ENCODE data around the gene LRRC26.

LRRC26 gene

DNA sequence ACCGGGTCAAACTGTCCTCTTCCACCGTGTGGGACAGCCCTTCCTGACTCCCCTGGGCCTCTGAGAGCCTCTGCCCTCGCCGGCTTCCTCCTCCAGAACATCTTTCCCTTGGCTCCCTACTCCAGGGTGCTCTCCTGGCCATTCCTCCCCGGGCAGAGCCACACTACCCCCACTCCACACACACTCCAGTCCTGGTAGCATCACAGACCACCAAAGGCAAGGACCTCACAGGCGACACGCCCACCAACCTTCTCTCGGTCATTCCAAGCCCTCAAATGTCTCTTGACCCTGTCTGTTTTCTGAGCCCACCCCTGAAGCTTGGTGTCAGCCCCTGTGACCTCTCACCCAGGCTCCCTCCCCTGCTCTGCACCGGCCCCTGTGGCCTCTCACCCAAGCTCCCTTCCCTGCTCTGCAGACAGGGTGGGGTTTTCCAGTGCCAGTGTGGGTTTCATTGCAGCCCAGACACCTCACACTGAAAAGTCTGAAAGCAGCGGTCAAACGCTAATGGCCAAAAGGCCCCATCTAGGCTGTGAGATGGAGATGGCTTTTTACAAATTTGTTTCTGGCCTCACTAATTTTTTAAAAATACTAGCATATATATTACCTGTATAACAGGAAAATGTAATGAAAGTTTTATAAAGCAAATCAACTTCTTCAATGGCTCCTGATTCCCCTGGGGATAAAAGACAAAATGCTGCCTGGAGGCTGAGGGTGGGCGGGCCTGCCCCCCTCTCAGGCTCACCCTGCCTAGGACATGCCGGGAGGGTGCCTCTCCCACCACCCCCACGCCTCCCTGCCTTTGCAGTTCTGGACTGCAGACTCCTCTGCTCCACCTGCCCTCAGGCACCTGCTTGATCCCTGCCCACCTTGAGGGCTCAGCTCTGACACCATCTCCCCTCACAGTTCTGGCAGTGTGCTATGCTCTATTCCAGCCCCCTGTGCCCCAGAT, 10.5 kb downstream of the LRRC26 start:
- no peak overlapping the region for H3K27ac ChIP-seq (ENCODE audit: insufficient read depth in 1 of 2, low read depth in 1 of 2, low read length in 2 of 2, poor library complexity in 1 of 2, severe bottlenecking in 2 of 2)
- H3K36me3 ChIP-seq (ENCODE audit: control insufficient read depth in 4 of 4, insufficient read depth in 4 of 4, low read length in 3 of 4), result no peaks in the 10 kb centered on the region
- H3K4me1 ChIP-seq (ENCODE audit: control extremely low read depth in 1 of 4, control insufficient read depth in 4 of 4, insufficient read depth in 4 of 4, low read length in 3 of 4), result peaks cover 0 to 49% (median 29%) of the 10 kb centered on the region in 4 experiments
- POLR2A ChIA-PET, result no interaction called here
- no peak overlapping the region for H3K4me3 ChIP-seq (ENCODE audit: control insufficient read depth in 1 of 7, extremely low read depth in 1 of 7, insufficient read depth in 4 of 7, low read depth in 2 of 7, low read length in 6 of 7)
- H3K9me3 ChIP-seq (ENCODE audit: control extremely low read depth in 1 of 5, control insufficient read depth in 4 of 5, insufficient read depth in 2 of 5, low read depth in 1 of 5, low read length in 4 of 5), result no peaks in the 10 kb centered on the region
- DNase-seq, result no peak
- H3K27me3 ChIP-seq (replicated peaks in 2 of 5; ENCODE audit: control insufficient read depth in 4 of 5, insufficient read depth in 5 of 5, low read length in 4 of 5), result peaks cover 0 to 95% (median 29%) of the 10 kb centered on the region in 5 experiments
- 48% methylated on average over 8 of the region's 14 CpGs for WGBS (ENCODE audit: insufficient coverage)
- CTCF ChIA-PET, result interaction anchor here (1.2 to 1.5 kb wide), 2 partner anchors 13 to 28 kb away, joined by 3 read pairs; partner anchors contain the start of gene TMEM210

GRCh38 chr9:137158625-137159024, 11.2 kb downstream of the LRRC26 start:
- Histone ChIP-seq H3K27me3 (replicated peaks in 2 of 5; ENCODE audit: control insufficient read depth in 4 of 5, insufficient read depth in 5 of 5, low read length in 4 of 5) (peaks cover 0 to 87% (median 27%) of the 10 kb centered on the region in 5 experiments), H3K27ac (ENCODE audit: insufficient read depth in 1 of 2, low read depth in 1 of 2, low read length in 2 of 2, poor library complexity in 1 of 2, severe bottlenecking in 2 of 2) (no peak overlapping the region), H3K9me3 (ENCODE audit: control extremely low read depth in 1 of 5, control insufficient read depth in 4 of 5, insufficient read depth in 2 of 5, low read depth in 1 of 5, low read length in 4 of 5) (no peaks in the 10 kb centered on the region), H3K36me3 (ENCODE audit: control insufficient read depth in 4 of 4, insufficient read depth in 4 of 4, low read length in 3 of 4) (no peaks in the 10 kb centered on the region), H3K4me1 (ENCODE audit: control extremely low read depth in 1 of 4, control insufficient read depth in 4 of 4, insufficient read depth in 4 of 4, low read length in 3 of 4) (peaks cover 0 to 49% (median 29%) of the 10 kb centered on the region in 4 experiments), H3K4me3 (ENCODE audit: control insufficient read depth in 1 of 7, extremely low read depth in 1 of 7, insufficient read depth in 4 of 7, low read depth in 2 of 7, low read length in 6 of 7) (peak overlapping the region in 1 of 7 experiments; percentile 2)
- no peak for DNase-seq
- CTCF ChIA-PET, result interaction anchor here (1.2 to 1.5 kb wide), 2 partner anchors 14 to 28 kb away, joined by 3 read pairs; partner anchors contain the start of gene TMEM210
- WGBS (ENCODE audit: insufficient coverage), result no CpG with 5 or more reads among the region's 4 CpGs
- POLR2A ChIA-PET, result no interaction called here

GRCh38 chr9:137157618-137158415, 12.0 kb downstream of the LRRC26 start:
- DNase-seq, result no peak
- WGBS (ENCODE audit: insufficient coverage), result 73% methylated on average over 16 of the region's 19 CpGs
- Histone ChIP-seq H3K9me3 (ENCODE audit: control extremely low read depth in 1 of 5, control insufficient read depth in 4 of 5, insufficient read depth in 2 of 5, low read depth in 1 of 5, low read length in 4 of 5) (no peaks in the 10 kb centered on the region), H3K36me3 (ENCODE audit: control insufficient read depth in 4 of 4, insufficient read depth in 4 of 4, low read length in 3 of 4) (no peaks in the 10 kb centered on the region), H3K27ac (ENCODE audit: insufficient read depth in 1 of 2, low read depth in 1 of 2, low read length in 2 of 2, poor library complexity in 1 of 2, severe bottlenecking in 2 of 2) (no peak overlapping the region), H3K4me3 (ENCODE audit: control insufficient read depth in 1 of 7, extremely low read depth in 1 of 7, insufficient read depth in 4 of 7, low read depth in 2 of 7, low read length in 6 of 7) (no peak overlapping the region), H3K4me1 (ENCODE audit: control extremely low read depth in 1 of 4, control insufficient read depth in 4 of 4, insufficient read depth in 4 of 4, low read length in 3 of 4) (peaks cover 0 to 41% (median 23%) of the 10 kb centered on the region in 4 experiments), H3K27me3 (replicated peaks in 2 of 5; ENCODE audit: control insufficient read depth in 4 of 5, insufficient read depth in 5 of 5, low read length in 4 of 5) (peaks cover 0 to 79% (median 24%) of the 10 kb centered on the region in 5 experiments)
- CTCF ChIA-PET, result interaction anchor here (1.0 to 1.5 kb wide), 4 partner anchors 8 to 79 kb away, joined by 3 read pairs; no protein-coding TSS in a partner anchor
- POLR2A ChIA-PET, result interaction anchor here (0.6 kb wide), 2 partner anchors 88 to 99 kb away, joined by 3 to 4 read pairs; partner anchors contain the start of gene SAPCD2

GRCh38 chr9:137156567-137157375, 13.1 kb downstream of the LRRC26 start:
- H3K4me1 ChIP-seq (ENCODE audit: control extremely low read depth in 1 of 4, control insufficient read depth in 4 of 4, insufficient read depth in 4 of 4, low read length in 3 of 4), result peaks cover 0 to 31% (median 18%) of the 10 kb centered on the region in 4 experiments
- H3K36me3 ChIP-seq (ENCODE audit: control insufficient read depth in 4 of 4, insufficient read depth in 4 of 4, low read length in 3 of 4), result no peaks in the 10 kb centered on the region
- H3K27ac ChIP-seq (ENCODE audit: insufficient read depth in 1 of 2, low read depth in 1 of 2, low read length in 2 of 2, poor library complexity in 1 of 2, severe bottlenecking in 2 of 2), result no peak overlapping the region
- H3K27me3 ChIP-seq (replicated peaks in 2 of 5; ENCODE audit: control insufficient read depth in 4 of 5, insufficient read depth in 5 of 5, low read length in 4 of 5), result peaks cover 0 to 69% (median 24%) of the 10 kb centered on the region in 5 experiments
- 3% methylated on average over 53 of the region's 65 CpGs for WGBS (ENCODE audit: insufficient coverage)
- H3K9me3 ChIP-seq (ENCODE audit: control extremely low read depth in 1 of 5, control insufficient read depth in 4 of 5, insufficient read depth in 2 of 5, low read depth in 1 of 5, low read length in 4 of 5), result no peaks in the 10 kb centered on the region
- peak overlapping the region in 3 of 7 experiments; percentile 4 to 63 (median 46) for H3K4me3 ChIP-seq (ENCODE audit: control insufficient read depth in 1 of 7, extremely low read depth in 1 of 7, insufficient read depth in 4 of 7, low read depth in 2 of 7, low read length in 6 of 7)
- peak; percentile 58 to 75 (median 71) for DNase-seq
- ChIA-PET POLR2A (interaction anchor here (0.6 kb wide), 1 partner anchor 98 kb away, joined by 4 read pairs; no protein-coding TSS in a partner anchor), CTCF (interaction anchor here (1.1 to 1.4 kb wide), 2 partner anchors 9 to 71 kb away, joined by 3 read pairs; partner anchors contain the start of gene RNF224)

DNA sequence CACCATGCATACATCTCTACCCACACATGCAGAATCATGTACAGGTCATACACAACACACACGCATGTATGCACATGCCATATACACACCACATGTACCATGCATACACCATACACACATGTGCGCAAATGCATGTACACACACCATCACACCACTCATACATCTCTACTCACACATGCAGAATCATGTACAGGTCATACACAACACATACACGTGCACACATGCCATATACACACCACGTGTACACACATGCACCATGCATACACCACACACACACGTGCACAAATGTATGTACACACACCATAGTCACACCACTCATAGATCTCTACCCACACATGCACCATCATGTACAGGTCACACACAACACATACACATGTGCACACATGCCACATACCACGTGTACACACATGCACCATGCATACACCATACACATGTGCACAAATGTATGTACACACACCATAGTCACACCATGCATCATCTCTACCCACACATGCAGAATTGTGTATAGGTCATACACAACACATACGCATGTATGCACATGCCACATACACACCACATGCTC, 16.9 kb downstream of the LRRC26 start:
- Histone ChIP-seq H3K27me3 (replicated peaks in 2 of 5; ENCODE audit: control insufficient read depth in 4 of 5, insufficient read depth in 5 of 5, low read length in 4 of 5) (peaks cover 0 to 49% (median 14%) of the 10 kb centered on the region in 5 experiments), H3K27ac (ENCODE audit: insufficient read depth in 1 of 2, low read depth in 1 of 2, low read length in 2 of 2, poor library complexity in 1 of 2, severe bottlenecking in 2 of 2) (no peak overlapping the region), H3K4me1 (ENCODE audit: control extremely low read depth in 1 of 4, control insufficient read depth in 4 of 4, insufficient read depth in 4 of 4, low read length in 3 of 4) (peaks cover 0 to 14% (median 8%) of the 10 kb centered on the region in 4 experiments), H3K36me3 (ENCODE audit: control insufficient read depth in 4 of 4, insufficient read depth in 4 of 4, low read length in 3 of 4) (no peaks in the 10 kb centered on the region), H3K9me3 (ENCODE audit: control extremely low read depth in 1 of 5, control insufficient read depth in 4 of 5, insufficient read depth in 2 of 5, low read depth in 1 of 5, low read length in 4 of 5) (no peaks in the 10 kb centered on the region), H3K4me3 (ENCODE audit: control insufficient read depth in 1 of 7, extremely low read depth in 1 of 7, insufficient read depth in 4 of 7, low read depth in 2 of 7, low read length in 6 of 7) (no peak overlapping the region)
- 94% methylated on average over 7 of the region's 7 CpGs for WGBS (ENCODE audit: insufficient coverage)
- DNase-seq, result no peak
- ChIA-PET POLR2A (no interaction called here), CTCF (no interaction called here)
